Activated B cell treated with CpG ODN at 0.5 μM for 24 hours (primary cell): ENCODE measurements around the gene CLK2. TPM values are rescaled to one million over a fixed set of nuclear protein-coding genes. Genes with fewer than 3 reads are reported as not detected.

Experiments
- ATAC-seq: fragments of 200-7000 bp; cut with Tn5 transposase; one replicate; pipeline ENCODE4 v1.10.0; 2021; ENCODE audit warnings: low read depth, mild to moderate bottlenecking, moderate library complexity
- CTCF ChIA-PET: fragments of 350-600 bp; sonication (Branson Sonifier 250); formaldehyde crosslinking; loops from one replicate; lab custom pipeline; 2021; ENCODE audit warnings: antibody characterized with exemption; lab: Charles Lee
- POLR2A ChIA-PET: fragments of 350-600 bp; sonication (Branson Sonifier 250); formaldehyde crosslinking; loops from one replicate; lab custom pipeline; 2021; ENCODE audit warnings: antibody characterized with exemption; lab: Charles Lee
- DNase-seq: peaks from one replicate; pipeline ENCODE4 v3.0.0; 2022
- H3K27ac Mint-ChIP-seq: one replicate; pipeline ENCODE4 v1.8.0; 2020; ENCODE audit warnings: mixed read lengths
- H3K27me3 Mint-ChIP-seq: one replicate; pipeline ENCODE4 v1.8.0; 2021; ENCODE audit warnings: mixed read lengths
- H3K36me3 Mint-ChIP-seq: one replicate; pipeline ENCODE4 v1.8.0; 2021; ENCODE audit warnings: low read depth, mixed read lengths
- H3K4me1 Mint-ChIP-seq: one replicate; pipeline ENCODE4 v1.8.0; 2021; ENCODE audit warnings: mixed read lengths
- H3K4me3 Mint-ChIP-seq: one replicate; pipeline ENCODE4 v1.8.0; 2020; ENCODE audit warnings: mild to moderate bottlenecking, mixed read lengths
- H3K9me3 Mint-ChIP-seq: one replicate; pipeline ENCODE4 v1.8.0; 2020; ENCODE audit warnings: mixed read lengths
- intact Hi-C: fragments of 100-400 bp; cut with micrococcal nuclease; formaldehyde crosslinking; loops from one replicate; pipeline ENCODE4 v1.15.1; 2024
- total RNA-seq: library from RNA; stranded (reverse); gene quantifications from 2 replicates; pipeline ENCODE4 v1.2.3, GENCODE V29; 2022
- TF ChIP-seq, protein P1 (sequence below): fragments of 200-600 bp; IDR thresholded peaks from one replicate; pipeline ENCODE4 v1.8.0; 2022; ENCODE audit warnings: antibody characterized with exemption, mild to moderate bottlenecking

CLK2 gene
- total RNA-seq, 1 donor from 2014 or later, result 112 TPM

- no peak overlapping the region for H3K4me3 Mint-ChIP-seq
These were observed 26.7 kb upstream of the CLK2 start for GRCh38 chr1:155300024-155300423.

GRCh38 chr1:155297384-155297783, 24.1 kb upstream of the CLK2 start:
- H3K27ac Mint-ChIP-seq, result no peak overlapping the region
- intact Hi-C loops, result no loop called here
- no peaks in the 10 kb centered on the region for H3K36me3 Mint-ChIP-seq
- H3K9me3 Mint-ChIP-seq, result no peaks in the 10 kb centered on the region
- CTCF ChIA-PET, result no interaction called here
- TF ChIP-seq, protein P1, sequence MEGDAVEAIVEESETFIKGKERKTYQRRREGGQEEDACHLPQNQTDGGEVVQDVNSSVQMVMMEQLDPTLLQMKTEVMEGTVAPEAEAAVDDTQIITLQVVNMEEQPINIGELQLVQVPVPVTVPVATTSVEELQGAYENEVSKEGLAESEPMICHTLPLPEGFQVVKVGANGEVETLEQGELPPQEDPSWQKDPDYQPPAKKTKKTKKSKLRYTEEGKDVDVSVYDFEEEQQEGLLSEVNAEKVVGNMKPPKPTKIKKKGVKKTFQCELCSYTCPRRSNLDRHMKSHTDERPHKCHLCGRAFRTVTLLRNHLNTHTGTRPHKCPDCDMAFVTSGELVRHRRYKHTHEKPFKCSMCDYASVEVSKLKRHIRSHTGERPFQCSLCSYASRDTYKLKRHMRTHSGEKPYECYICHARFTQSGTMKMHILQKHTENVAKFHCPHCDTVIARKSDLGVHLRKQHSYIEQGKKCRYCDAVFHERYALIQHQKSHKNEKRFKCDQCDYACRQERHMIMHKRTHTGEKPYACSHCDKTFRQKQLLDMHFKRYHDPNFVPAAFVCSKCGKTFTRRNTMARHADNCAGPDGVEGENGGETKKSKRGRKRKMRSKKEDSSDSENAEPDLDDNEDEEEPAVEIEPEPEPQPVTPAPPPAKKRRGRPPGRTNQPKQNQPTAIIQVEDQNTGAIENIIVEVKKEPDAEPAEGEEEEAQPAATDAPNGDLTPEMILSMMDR, result no peak
- peaks cover 6% of the 10 kb centered on the region for H3K4me1 Mint-ChIP-seq
- ATAC-seq (no peak), DNase-seq (no peak)
- H3K4me3 Mint-ChIP-seq, result no peak overlapping the region
- POLR2A ChIA-PET, result interaction anchor here (0.8 kb wide), 1 partner anchor 11 kb away, joined by 3 read pairs; the partner anchor contains the start of gene FDPS
- peaks cover 32% of the 10 kb centered on the region for H3K27me3 Mint-ChIP-seq

More at GRCh38 chr1:155300024-155300423, 26.7 kb upstream of the CLK2 start:
- Mint-ChIP-seq H3K36me3 (no peaks in the 10 kb centered on the region), H3K27ac (no peak overlapping the region), H3K9me3 (no peaks in the 10 kb centered on the region), H3K4me1 (peaks cover 5% of the 10 kb centered on the region), H3K27me3 (peaks cover 18% of the 10 kb centered on the region)
- ATAC-seq (no peak), DNase-seq (no peak)
- TF ChIP-seq, protein P1, result no peak
- ChIA-PET CTCF (interaction anchor here (0.8 kb wide), 1 partner anchor 56 kb away, joined by 3 read pairs; no protein-coding TSS in a partner anchor), POLR2A (no interaction called here)
- intact Hi-C loops, result no loop called here

GRCh38 chr1:155296661-155297060, 23.4 kb upstream of the CLK2 start:
- intact Hi-C loops, result no loop called here
- Mint-ChIP-seq H3K27ac (no peak overlapping the region), H3K4me3 (no peak overlapping the region), H3K27me3 (peaks cover 33% of the 10 kb centered on the region), H3K4me1 (peaks cover 6% of the 10 kb centered on the region), H3K9me3 (no peaks in the 10 kb centered on the region), H3K36me3 (no peaks in the 10 kb centered on the region)
- CTCF ChIA-PET, result no interaction called here
- POLR2A ChIA-PET, result interaction anchor here (1.0 kb wide), 1 partner anchor 23 kb away, joined by 4 read pairs; the partner anchor contains the start of gene CLK2
- DNase-seq, result no peak
- ATAC-seq, result no peak
- TF ChIP-seq, protein P1, result no peak

- Mint-ChIP-seq H3K9me3 (no peaks in the 10 kb centered on the region), H3K27ac (no peak overlapping the region), H3K27me3 (peaks cover 36% of the 10 kb centered on the region), H3K4me1 (peaks cover 6% of the 10 kb centered on the region), H3K36me3 (no peaks in the 10 kb centered on the region), H3K4me3 (no peak overlapping the region)
- ATAC-seq (no peak), DNase-seq (no peak)
- TF ChIP-seq, protein P1, result no peak
- intact Hi-C loops, result no loop called here
- CTCF ChIA-PET, result no interaction called here
- POLR2A ChIA-PET, result interaction anchor here (1.0 kb wide), 1 partner anchor 23 kb away, joined by 4 read pairs; the partner anchor contains the start of gene CLK2
These were observed 22.6 kb upstream of the CLK2 start for GRCh38 chr1:155295942-155296267.

- TF ChIP-seq, protein P1, result no peak
- Mint-ChIP-seq H3K4me1 (peaks cover 6% of the 10 kb centered on the region), H3K36me3 (no peaks in the 10 kb centered on the region), H3K9me3 (no peaks in the 10 kb centered on the region), H3K27me3 (peaks cover 36% of the 10 kb centered on the region), H3K27ac (no peak overlapping the region), H3K4me3 (no peak overlapping the region)
- ATAC-seq (no peak), DNase-seq (no peak)
- intact Hi-C loops, result no loop called here
- ChIA-PET POLR2A (no interaction called here), CTCF (no interaction called here)
These were observed 22.1 kb upstream of the CLK2 start for GRCh38 chr1:155295183-155295941.
